Measurements from ENCODE around the gene CHMP1A.

Gene CHMP1A

DNA sequence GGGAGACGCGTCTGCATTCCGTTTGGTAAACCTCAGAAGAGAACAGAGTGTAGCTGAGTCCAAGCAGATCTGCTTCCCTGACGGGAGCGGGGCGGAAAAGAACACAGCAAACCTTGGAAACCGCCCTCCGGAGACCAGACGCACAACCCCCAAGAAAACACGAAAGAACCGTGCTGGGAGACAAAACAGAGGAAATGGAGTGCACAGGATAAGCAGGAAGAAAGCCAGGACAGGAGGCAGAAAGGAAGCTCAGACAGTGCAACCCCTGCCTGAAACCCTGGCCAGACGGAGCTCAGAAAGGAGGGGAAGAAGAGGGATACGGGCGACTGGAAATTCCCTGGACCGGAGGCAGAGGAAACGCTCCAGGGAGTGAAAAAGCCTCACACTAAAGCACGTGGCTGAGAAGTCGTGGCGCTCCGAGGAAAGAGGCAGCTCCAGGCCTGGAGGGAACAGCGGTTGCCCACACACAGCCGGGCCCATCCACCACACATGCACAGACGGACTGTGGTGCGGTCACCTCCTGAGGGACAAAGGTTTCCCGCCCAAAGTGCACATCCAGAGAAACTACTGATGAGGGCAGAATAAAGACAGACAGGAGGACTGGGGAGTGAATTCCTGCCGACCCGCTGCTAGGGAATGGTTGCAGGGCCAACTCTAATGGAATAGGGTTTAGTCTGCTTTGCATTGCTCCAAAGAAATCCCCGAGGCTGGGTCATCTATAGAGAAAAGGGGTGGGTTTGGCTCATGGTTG lies 33.8 kb downstream of the CHMP1A start:
- H3K27ac Mint-ChIP-seq (ENCODE audit: low read depth), result no peak overlapping the region

DNA sequence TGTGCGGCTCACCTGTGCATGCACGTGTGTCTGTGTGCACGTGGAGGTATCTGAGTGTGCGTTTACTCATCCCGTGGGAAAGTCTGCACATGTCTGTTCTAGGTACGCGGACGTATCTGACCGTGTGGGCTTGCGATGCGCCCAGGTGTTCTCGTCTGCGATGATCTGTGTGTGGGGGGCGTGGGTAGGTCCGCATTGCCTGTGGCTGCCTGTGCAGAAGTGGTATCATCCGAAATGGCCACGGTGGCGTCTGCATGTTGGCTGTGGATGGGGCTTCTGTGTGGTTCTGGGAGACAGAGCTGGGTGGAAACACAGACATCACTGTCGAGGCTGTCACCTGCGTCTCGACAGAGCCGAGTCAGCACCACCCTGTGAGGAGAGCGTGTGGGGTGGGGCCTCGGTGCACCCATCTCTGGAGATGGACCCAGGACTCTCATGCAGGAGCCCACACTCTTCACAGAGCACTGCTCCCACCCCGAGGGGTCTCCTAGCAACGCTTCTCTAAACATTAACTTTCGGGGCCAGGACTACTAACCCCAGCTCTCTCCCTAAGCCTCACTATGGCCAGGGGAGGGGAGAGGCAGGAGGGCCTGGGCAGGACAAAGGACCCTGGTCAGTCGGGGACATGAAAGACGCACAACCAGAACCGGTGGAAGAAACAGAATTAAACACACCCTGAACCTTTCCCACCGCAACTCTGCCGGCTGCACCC lies 35.7 kb downstream of the CHMP1A start:
- no peaks in the 10 kb centered on the region for H3K36me3 Mint-ChIP-seq (ENCODE audit: insufficient read depth)
- no peak overlapping the region for H3K4me3 Mint-ChIP-seq
- no peak overlapping the region for H3K27ac Mint-ChIP-seq (ENCODE audit: low read depth)
- H3K27me3 Mint-ChIP-seq, result peaks cover 25% of the 10 kb centered on the region
- peaks cover 4% of the 10 kb centered on the region for H3K9me3 Mint-ChIP-seq
- ATAC-seq (replicated peaks; ENCODE audit: extremely low read depth, poor library complexity, severe bottlenecking), result no peak
- H3K4me1 Mint-ChIP-seq, result peaks cover 5% of the 10 kb centered on the region
- no peak for DNase-seq (ENCODE audit: low spot score in 2 of 2)

More for the DNA sequence above, 33.8 kb downstream of the CHMP1A start:
- DNase-seq (ENCODE audit: low spot score in 2 of 2) (no peak), ATAC-seq (replicated peaks; ENCODE audit: extremely low read depth, poor library complexity, severe bottlenecking) (no peak)
- Mint-ChIP-seq H3K4me3 (no peak overlapping the region), H3K4me1 (no peaks in the 10 kb centered on the region), H3K9me3 (no peaks in the 10 kb centered on the region), H3K36me3 (ENCODE audit: insufficient read depth) (no peaks in the 10 kb centered on the region), H3K27me3 (peaks cover 25% of the 10 kb centered on the region)

DNA sequence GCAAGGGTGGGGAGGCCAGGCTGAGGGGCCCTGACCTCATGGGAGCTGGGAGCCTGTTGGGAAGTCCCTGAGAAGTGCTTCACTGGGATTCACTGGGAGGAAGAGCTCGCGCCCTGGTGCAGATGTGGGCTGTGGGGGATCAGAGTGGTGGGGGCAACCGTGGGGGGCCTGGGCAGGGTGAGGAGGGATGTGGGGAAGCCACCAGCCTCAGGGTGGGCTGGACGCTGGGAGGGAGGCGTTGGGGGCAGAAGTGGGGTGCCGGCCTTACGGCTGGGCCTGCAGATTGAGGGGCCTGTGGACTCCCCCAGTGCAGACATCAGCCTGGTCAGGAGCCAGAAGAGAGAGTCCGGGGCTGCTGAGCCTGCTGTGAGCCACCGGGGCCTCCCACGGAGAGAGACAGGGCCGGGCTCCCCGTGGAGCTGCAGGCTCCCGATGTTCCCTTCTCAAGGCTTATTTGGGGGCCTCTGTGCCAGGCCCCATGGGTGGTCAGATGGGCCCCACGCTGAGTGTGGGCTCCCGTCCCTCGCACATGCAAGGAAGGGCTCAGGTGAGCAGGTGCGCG lies 36.3 kb downstream of the CHMP1A start:
- H3K9me3 Mint-ChIP-seq, result peaks cover 10% of the 10 kb centered on the region
- ATAC-seq (replicated peaks; ENCODE audit: extremely low read depth, poor library complexity, severe bottlenecking), result no peak

DNA sequence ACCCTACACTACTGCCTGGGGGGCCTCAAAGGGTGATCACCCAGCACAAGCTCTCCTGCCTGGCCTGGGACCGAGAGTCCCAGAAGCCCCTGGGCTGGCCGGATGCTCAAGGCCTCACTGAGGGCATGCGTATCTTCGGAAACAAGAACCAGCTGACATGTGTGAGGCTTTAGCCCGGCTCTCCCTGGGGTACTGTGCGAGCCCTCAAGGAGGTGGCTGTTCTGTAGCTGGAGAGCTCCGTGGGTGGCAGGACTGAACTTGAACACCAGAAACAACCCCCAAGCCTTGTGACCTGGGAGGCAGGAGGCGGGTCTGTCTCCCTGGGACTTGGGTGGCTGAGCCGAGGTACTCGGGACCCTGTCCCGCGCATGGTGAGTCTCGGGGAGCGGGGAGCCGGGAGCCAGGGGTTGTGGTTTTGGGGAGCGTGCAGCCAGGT lies 37.1 kb downstream of the CHMP1A start:
- peaks cover 4% of the 10 kb centered on the region for H3K36me3 Mint-ChIP-seq (ENCODE audit: insufficient read depth)

More for the DNA sequence above, 36.3 kb downstream of the CHMP1A start:
- H3K27ac Mint-ChIP-seq (ENCODE audit: low read depth), result no peak overlapping the region
- peaks cover 3% of the 10 kb centered on the region for H3K36me3 Mint-ChIP-seq (ENCODE audit: insufficient read depth)
- peaks cover 11% of the 10 kb centered on the region for H3K4me1 Mint-ChIP-seq
- no peak for DNase-seq (ENCODE audit: low spot score in 2 of 2)
- peaks cover 25% of the 10 kb centered on the region for H3K27me3 Mint-ChIP-seq
- H3K4me3 Mint-ChIP-seq, result no peak overlapping the region

DNA sequence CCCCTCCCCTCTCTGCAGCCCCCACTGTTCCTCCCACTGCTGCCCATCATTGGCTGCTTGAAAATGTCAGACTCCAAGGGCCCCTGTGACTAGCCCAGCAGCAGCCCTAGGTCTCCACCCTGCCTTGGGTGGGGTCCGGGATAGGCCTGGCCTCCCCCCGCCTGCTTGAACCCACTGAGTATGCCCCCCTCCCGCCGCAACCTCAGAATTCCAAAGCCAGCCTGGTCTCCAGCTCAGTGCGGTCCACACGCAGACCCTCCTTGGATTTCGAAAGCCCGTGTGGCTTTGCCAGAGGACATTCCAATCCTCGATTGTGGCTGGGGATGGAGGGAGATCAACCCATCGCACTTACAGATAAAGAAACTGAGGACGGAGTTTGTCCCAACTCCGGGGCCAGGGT lies 37.7 kb downstream of the CHMP1A start:
- Mint-ChIP-seq H3K27me3 (peaks cover 22% of the 10 kb centered on the region), H3K36me3 (ENCODE audit: insufficient read depth) (peaks cover 4% of the 10 kb centered on the region), H3K4me1 (peaks cover 14% of the 10 kb centered on the region), H3K27ac (ENCODE audit: low read depth) (no peak overlapping the region), H3K4me3 (no peak overlapping the region), H3K9me3 (peaks cover 10% of the 10 kb centered on the region)
- DNase-seq (ENCODE audit: low spot score in 2 of 2), result no peak
- no peak for ATAC-seq (replicated peaks; ENCODE audit: extremely low read depth, poor library complexity, severe bottlenecking)

More for the DNA sequence above, 37.1 kb downstream of the CHMP1A start:
- no peak for DNase-seq (ENCODE audit: low spot score in 2 of 2)
- peaks cover 25% of the 10 kb centered on the region for H3K27me3 Mint-ChIP-seq
- peaks cover 14% of the 10 kb centered on the region for H3K4me1 Mint-ChIP-seq
- ATAC-seq (replicated peaks; ENCODE audit: extremely low read depth, poor library complexity, severe bottlenecking), result no peak
- H3K27ac Mint-ChIP-seq (ENCODE audit: low read depth), result no peak overlapping the region
- no peak overlapping the region for H3K4me3 Mint-ChIP-seq
- peaks cover 10% of the 10 kb centered on the region for H3K9me3 Mint-ChIP-seq

DNA sequence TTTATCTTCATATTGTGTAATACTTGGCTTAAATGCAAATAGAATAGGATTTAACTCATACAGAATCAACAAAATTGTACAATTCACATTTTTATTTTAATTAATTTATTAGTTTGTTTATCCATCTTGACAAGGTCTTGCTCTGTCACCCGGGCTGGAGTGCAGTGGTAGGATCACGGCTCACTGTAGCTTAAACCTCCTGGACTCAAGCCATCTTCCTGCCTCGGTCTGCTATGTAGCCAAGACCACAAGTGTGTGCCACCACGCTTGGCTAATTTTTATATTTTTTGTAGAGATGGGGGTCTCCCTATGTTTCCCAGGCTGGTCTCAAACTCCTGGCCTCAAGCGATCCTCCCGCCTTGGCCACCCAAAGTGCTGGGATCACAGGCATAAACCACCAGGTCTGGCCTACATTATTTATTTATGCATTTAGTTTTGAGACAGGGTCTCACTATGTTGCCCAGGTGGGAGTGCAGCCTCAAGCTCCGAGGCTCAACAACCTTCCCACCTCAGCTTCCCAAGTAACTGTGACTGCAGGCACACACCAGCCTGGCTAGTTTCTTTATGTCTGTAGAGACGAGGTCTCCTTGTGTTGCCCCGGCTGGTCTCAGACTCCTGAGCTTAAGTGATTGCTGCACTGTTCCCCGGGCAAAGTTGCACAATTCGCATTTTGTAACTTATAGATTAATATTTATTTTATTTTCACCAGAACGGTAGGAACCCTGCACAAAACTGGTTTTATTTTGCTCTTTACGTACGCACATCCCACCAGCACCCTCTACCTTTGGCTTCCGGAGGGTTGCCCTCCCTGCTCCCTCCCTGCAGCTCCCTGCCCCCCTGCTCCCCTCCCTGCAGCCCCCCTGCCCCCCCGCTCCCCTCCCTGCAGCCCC lies 39.2 kb downstream of the CHMP1A start:
- H3K4me3 Mint-ChIP-seq, result no peak overlapping the region
- H3K27me3 Mint-ChIP-seq, result peaks cover 7% of the 10 kb centered on the region
- H3K27ac Mint-ChIP-seq (ENCODE audit: low read depth), result no peak overlapping the region
- no peak for DNase-seq (ENCODE audit: low spot score in 2 of 2)
- H3K36me3 Mint-ChIP-seq (ENCODE audit: insufficient read depth), result peaks cover 4% of the 10 kb centered on the region
- no peak for ATAC-seq (replicated peaks; ENCODE audit: extremely low read depth, poor library complexity, severe bottlenecking)
- peaks cover 14% of the 10 kb centered on the region for H3K4me1 Mint-ChIP-seq
- H3K9me3 Mint-ChIP-seq, result peaks cover 10% of the 10 kb centered on the region

DNA sequence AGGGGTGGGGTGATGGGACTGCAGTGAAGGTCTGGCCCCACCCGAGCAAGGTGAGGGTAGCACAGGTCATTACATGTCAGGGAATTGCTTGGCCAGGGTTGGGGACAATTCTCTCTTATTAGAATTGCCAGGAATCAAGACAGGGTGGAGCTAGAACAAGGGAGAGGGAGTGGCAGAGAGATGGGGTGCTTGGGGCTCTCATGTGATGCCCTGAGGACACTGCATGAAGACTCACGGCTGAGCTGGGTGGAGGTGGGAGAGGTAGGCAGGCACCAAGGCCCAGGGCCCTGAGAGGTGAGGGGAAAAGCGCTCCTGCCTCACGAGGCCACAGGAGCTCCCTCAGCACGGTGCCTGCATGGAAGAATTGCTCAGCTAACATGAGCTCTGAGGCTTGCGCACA lies 40.5 kb downstream of the CHMP1A start:
- Mint-ChIP-seq H3K27ac (ENCODE audit: low read depth) (peak overlapping the region; percentile 96), H3K27me3 (no peaks in the 10 kb centered on the region), H3K4me1 (peaks cover 14% of the 10 kb centered on the region), H3K4me3 (peak overlapping the region; percentile 44), H3K9me3 (peaks cover 10% of the 10 kb centered on the region), H3K36me3 (ENCODE audit: insufficient read depth) (peaks cover 4% of the 10 kb centered on the region)
- DNase-seq (ENCODE audit: low spot score in 2 of 2) (no peak), ATAC-seq (replicated peaks; ENCODE audit: extremely low read depth, poor library complexity, severe bottlenecking) (no peak)

DNA sequence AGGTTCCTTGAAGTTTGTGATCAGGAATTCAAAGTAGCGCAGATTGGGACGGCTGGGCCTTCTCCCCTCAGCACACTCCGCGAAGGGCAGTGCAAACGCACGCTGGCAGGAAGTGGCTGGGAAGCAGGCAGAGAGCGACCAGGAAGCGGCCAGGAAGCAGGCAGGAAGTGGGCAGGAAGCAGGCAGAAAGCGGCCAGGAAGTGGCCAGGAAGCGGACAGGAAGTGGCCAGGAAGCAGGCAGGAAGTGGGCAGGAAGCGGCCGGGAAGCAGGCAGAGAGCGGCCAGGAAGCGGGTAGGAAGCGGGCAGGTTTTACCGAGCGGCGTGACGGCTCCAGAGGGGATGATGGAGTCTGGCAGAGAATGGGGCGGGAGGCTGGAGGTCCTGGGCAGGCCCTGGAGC lies 40.9 kb downstream of the CHMP1A start:
- Mint-ChIP-seq H3K4me3 (peak overlapping the region; percentile 44), H3K36me3 (ENCODE audit: insufficient read depth) (peaks cover 4% of the 10 kb centered on the region), H3K9me3 (peaks cover 10% of the 10 kb centered on the region), H3K4me1 (peaks cover 14% of the 10 kb centered on the region), H3K27me3 (no peaks in the 10 kb centered on the region), H3K27ac (ENCODE audit: low read depth) (peak overlapping the region; percentile 96)
- no peak for DNase-seq (ENCODE audit: low spot score in 2 of 2)
- ATAC-seq (replicated peaks; ENCODE audit: extremely low read depth, poor library complexity, severe bottlenecking), result no peak

DNA sequence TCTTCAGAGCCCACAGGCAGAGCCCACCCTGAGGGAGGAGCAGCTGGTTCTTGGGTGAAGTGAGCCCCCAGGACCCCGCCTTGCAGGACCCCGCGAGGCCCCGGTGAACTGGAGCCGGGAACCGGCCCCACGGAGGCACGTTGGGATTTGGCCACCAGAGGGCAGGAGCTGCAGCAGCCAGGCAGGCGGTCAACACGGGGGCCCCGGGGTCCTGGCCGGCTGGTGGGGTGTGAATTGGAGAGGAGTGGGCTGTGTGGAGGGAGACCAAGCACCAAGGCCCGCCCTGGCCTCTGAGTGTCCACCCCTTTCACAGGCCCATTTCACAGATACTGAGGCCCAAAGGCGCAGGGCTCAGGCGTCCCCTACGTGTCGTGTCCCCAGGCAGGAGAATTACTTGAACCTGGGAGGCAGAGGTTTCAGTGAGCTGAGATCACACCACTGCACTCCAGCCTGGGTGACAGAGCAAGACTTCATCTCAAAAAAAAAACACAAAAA lies 41.9 kb downstream of the CHMP1A start:
- H3K4me1 Mint-ChIP-seq, result peaks cover 14% of the 10 kb centered on the region
- no peak overlapping the region for H3K4me3 Mint-ChIP-seq
- peaks cover 4% of the 10 kb centered on the region for H3K36me3 Mint-ChIP-seq (ENCODE audit: insufficient read depth)
- ATAC-seq (replicated peaks; ENCODE audit: extremely low read depth, poor library complexity, severe bottlenecking) (peak; percentile 45), DNase-seq (ENCODE audit: low spot score in 2 of 2) (no peak)
- H3K27ac Mint-ChIP-seq (ENCODE audit: low read depth), result peak overlapping the region; percentile 96
- H3K27me3 Mint-ChIP-seq, result no peaks in the 10 kb centered on the region
- H3K9me3 Mint-ChIP-seq, result peaks cover 10% of the 10 kb centered on the region

DNA sequence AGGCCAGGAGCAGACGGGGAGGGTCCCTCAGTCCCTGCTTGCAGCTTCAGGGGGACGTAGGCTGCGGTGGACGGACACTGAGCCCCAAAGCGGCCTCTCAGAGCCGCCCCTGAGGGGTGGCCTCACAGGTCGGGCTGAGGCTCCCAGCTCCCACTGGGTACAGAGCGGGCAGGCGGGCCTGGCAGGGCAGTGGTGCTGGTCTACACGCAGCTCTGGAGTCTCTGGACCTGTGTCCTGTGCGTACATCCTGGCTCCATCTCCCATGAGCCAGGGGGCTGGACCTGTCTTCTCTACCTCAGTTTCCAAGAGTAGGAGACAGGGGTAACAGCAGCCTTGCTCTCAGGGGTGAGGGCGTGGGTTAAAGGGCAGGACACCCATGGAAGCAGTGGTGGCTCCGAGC lies 42.3 kb downstream of the CHMP1A start:
- DNase-seq (ENCODE audit: low spot score in 2 of 2) (no peak), ATAC-seq (replicated peaks; ENCODE audit: extremely low read depth, poor library complexity, severe bottlenecking) (no peak)
- Mint-ChIP-seq H3K9me3 (peaks cover 10% of the 10 kb centered on the region), H3K4me3 (no peak overlapping the region), H3K27ac (ENCODE audit: low read depth) (no peak overlapping the region), H3K4me1 (peaks cover 14% of the 10 kb centered on the region), H3K27me3 (no peaks in the 10 kb centered on the region), H3K36me3 (ENCODE audit: insufficient read depth) (peaks cover 4% of the 10 kb centered on the region)

DNA sequence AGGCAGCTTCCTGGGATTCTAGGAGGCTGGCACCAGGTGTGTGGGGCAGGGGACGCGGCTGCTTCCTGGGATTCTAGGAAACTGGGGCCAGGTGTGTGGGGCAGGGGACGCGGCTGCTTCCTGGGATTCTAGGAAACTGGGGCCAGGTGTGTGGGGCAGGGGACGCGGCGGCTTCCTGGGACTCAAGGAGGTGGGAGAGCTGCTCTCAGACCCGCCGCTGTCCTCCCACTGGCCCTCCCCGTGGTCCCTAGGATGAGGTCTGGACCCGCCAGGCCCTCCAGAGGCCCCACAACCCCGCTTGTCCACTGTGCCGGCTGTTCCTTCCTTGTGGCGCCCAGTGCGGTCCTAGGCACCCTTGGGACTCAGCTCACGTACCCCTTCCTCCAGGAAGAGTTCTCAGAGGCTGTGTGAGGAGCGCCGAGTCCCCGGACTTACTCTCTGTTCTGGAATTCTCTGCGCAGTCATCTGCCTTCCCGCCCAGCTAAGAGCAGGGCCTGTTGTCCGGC lies 43.5 kb downstream of the CHMP1A start:
- no peak overlapping the region for H3K27ac Mint-ChIP-seq (ENCODE audit: low read depth)
- peaks cover 14% of the 10 kb centered on the region for H3K4me1 Mint-ChIP-seq
- H3K9me3 Mint-ChIP-seq, result peaks cover 10% of the 10 kb centered on the region
- DNase-seq (ENCODE audit: low spot score in 2 of 2) (no peak), ATAC-seq (replicated peaks; ENCODE audit: extremely low read depth, poor library complexity, severe bottlenecking) (no peak)
- no peak overlapping the region for H3K4me3 Mint-ChIP-seq
- no peaks in the 10 kb centered on the region for H3K27me3 Mint-ChIP-seq
- peaks cover 4% of the 10 kb centered on the region for H3K36me3 Mint-ChIP-seq (ENCODE audit: insufficient read depth)

Data from central memory CD8-positive, alpha-beta T cell (primary cell).